Vagina (tissue), 2 donors: ENCODE measurements around the gene FBXW11. TPM values are rescaled to one million over a fixed set of nuclear protein-coding genes. Genes with fewer than 3 reads are reported as not detected.
"Not testable (repeated sequence)": the region's sequence is repeated elsewhere in the genome, so short reads cannot be mapped to it uniquely, and the experiment has no call there.

Source experiments
- DNase-seq, 2 donors: peaks; one replicate each; pipeline ENCODE4 v3.0.0-alpha.2; 2017; ENCODE audit errors: extremely low spot score in 2 of 2
- H3K27ac ChIP-seq: fragments of 200-600 bp; sonication (generic); one replicate; pipeline ENCODE4 v1.5.1; 2019
- H3K27me3 ChIP-seq: fragments of 200-600 bp; sonication (generic); one replicate; pipeline ENCODE4 v1.5.1; 2019
- H3K36me3 ChIP-seq, 2 donors: fragments of 200-600 bp; sonication (generic); one replicate each; pipeline ENCODE4 v1.5.1; 2017 to 2019
- H3K4me1 ChIP-seq: fragments of 200-600 bp; sonication (generic); one replicate; pipeline ENCODE4 v1.5.1; 2019
- H3K4me3 ChIP-seq, 2 donors: fragments of 200-600 bp; sonication (generic); 1 replicate in 1 of 2; 2 replicates in 1 of 2; pipeline ENCODE4 v1.5.1; 2016 to 2019
- H3K9me3 ChIP-seq: fragments of 200-600 bp; sonication (generic); one replicate; pipeline ENCODE4 v1.5.1; 2019
- CTCF ChIP-seq, 3 experiments: fragments of 450-650 bp in 2 of 3; fragments of 200-600 bp in 1 of 3; sonication (generic) in 1 of 3; IDR thresholded peaks; one replicate each; pipeline ENCODE4 v1.5.1; 2017 to 2019; ENCODE audit warnings: antibody characterized with exemption in 3 of 3, mild to moderate bottlenecking in 2 of 3, moderate library complexity in 2 of 3
- POLR2A ChIP-seq, 2 donors: fragments of 450-650 bp; IDR thresholded peaks; one replicate each; pipeline ENCODE4 v1.6.1; 2017; ENCODE audit warnings: antibody characterized with exemption in 2 of 2, mild to moderate bottlenecking in 2 of 2, moderate library complexity in 2 of 2
- POLR2AphosphoS5 ChIP-seq, 2 donors: sonication (generic); formaldehyde crosslinking; IDR thresholded peaks; one replicate each; pipeline ENCODE4 v1.9.0; 2017; ENCODE audit warnings: antibody characterized with exemption in 2 of 2, mild to moderate bottlenecking in 2 of 2, low read depth in 1 of 2; ENCODE audit not compliant: insufficient read depth in 1 of 2
- intact Hi-C: fragments of 100-400 bp; cut with DNase I; formaldehyde crosslinking; loops from one replicate; pipeline ENCODE4 v1.15.1; 2023
- total RNA-seq: library from RNA; depleted of rRNA; stranded (reverse); fragments of >200 nt; gene quantifications from one replicate; pipeline ENCODE4 v1.2.3, GENCODE V29; 2016

Gene FBXW11
- total RNA-seq, 1 donor from 2014 or later = 40.5 TPM

GRCh38 chr5:171891595-171891994, 114.8 kb downstream of the FBXW11 start:
- Histone ChIP-seq H3K36me3 (peaks cover 0 to 9% of the 10 kb centered on the region in 2 donors), H3K27me3 (no peaks in the 10 kb centered on the region), H3K4me1 (peaks cover 9% of the 10 kb centered on the region), H3K4me3 (no peak overlapping the region), H3K27ac (no peak overlapping the region), H3K9me3 (no peaks in the 10 kb centered on the region)
- intact Hi-C loops = no loop called here
- TF ChIP-seq CTCF (IDR thresholded peaks at IDR 0.05) (no peak), POLR2A (IDR thresholded peaks at IDR 0.05) (no peak), POLR2AphosphoS5 (IDR thresholded peaks at IDR 0.05; ENCODE audit: insufficient read depth in 1 of 2, low read depth in 1 of 2) (no peak)
- DNase-seq = no peak

- Histone ChIP-seq H3K27ac (no peak overlapping the region), H3K4me3 (no peak overlapping the region), H3K27me3 (no peaks in the 10 kb centered on the region), H3K36me3 (peaks cover 0 to 9% of the 10 kb centered on the region in 2 donors), H3K4me1 (peaks cover 9% of the 10 kb centered on the region), H3K9me3 (no peaks in the 10 kb centered on the region)
- intact Hi-C loops = no loop called here
- TF ChIP-seq POLR2AphosphoS5 (IDR thresholded peaks at IDR 0.05; ENCODE audit: insufficient read depth in 1 of 2, low read depth in 1 of 2) = no peak
- TF ChIP-seq CTCF (IDR thresholded peaks at IDR 0.05) = no peak
- no peak for TF ChIP-seq POLR2A (IDR thresholded peaks at IDR 0.05)
- DNase-seq = no peak
These were observed 115.3 kb downstream of the FBXW11 start for GRCh38 chr5:171891150-171891549.

- no peak overlapping the region for H3K4me3 ChIP-seq
- H3K9me3 ChIP-seq = no peaks in the 10 kb centered on the region
- TF ChIP-seq POLR2A (IDR thresholded peaks at IDR 0.05) (no peak), CTCF (IDR thresholded peaks at IDR 0.05) (no peak), POLR2AphosphoS5 (IDR thresholded peaks at IDR 0.05; ENCODE audit: insufficient read depth in 1 of 2, low read depth in 1 of 2) (no peak)
- no peaks in the 10 kb centered on the region for H3K27me3 ChIP-seq
- H3K27ac ChIP-seq = no peak overlapping the region
- no peak for DNase-seq
- H3K36me3 ChIP-seq = peaks cover 0 to 18% of the 10 kb centered on the region in 2 donors
- intact Hi-C loops = no loop called here
- no peaks in the 10 kb centered on the region for H3K4me1 ChIP-seq
These were observed 118.4 kb downstream of the FBXW11 start for GRCh38 chr5:171888051-171888481.

DNA sequence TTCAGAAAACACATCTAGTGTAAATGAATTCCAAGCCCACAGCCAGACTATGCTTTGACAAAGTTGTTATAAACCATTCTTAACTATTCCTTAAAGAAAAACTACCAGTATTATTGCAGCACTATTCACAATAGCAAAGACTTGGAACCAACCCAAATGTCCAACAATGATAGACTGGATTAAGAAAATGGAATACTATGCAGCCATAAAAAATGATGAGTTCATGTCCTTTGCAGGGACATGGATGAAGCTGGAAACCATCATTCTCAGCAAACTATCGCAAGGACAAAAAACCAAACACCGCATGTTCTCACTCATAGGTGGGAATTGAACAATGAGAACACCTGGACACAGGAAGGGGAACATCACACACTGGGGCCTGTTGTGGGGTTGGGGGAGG, 120.4 kb downstream of the FBXW11 start:
- H3K27ac ChIP-seq, intact Hi-C loops, H3K4me3 ChIP-seq, H3K4me1 ChIP-seq, H3K9me3 ChIP-seq, H3K27me3 ChIP-seq, DNase-seq: not testable (repeated sequence)
- peaks cover 0 to 18% of the 10 kb centered on the region in 2 donors for H3K36me3 ChIP-seq

GRCh38 chr5:171882118-171882517, 124.3 kb downstream of the FBXW11 start:
- Histone ChIP-seq H3K4me1 (no peaks in the 10 kb centered on the region), H3K27me3 (no peaks in the 10 kb centered on the region), H3K36me3 (peaks cover 0 to 16% of the 10 kb centered on the region in 2 donors), H3K27ac (no peak overlapping the region), H3K9me3 (no peaks in the 10 kb centered on the region), H3K4me3 (no peak overlapping the region)
- no peak for DNase-seq
- TF ChIP-seq POLR2A (IDR thresholded peaks at IDR 0.05) (no peak), CTCF (IDR thresholded peaks at IDR 0.05) (no peak), POLR2AphosphoS5 (IDR thresholded peaks at IDR 0.05; ENCODE audit: insufficient read depth in 1 of 2, low read depth in 1 of 2) (no peak)
- intact Hi-C loops = no loop called here
